AG04449 (cell line): ENCODE measurements around the gene MSX1.
A peak's percentile ranks its signal among the peaks of the same experiment; 100 is the strongest.

Experiments
- CTCF ChIA-PET: fragments of 350-600 bp; formaldehyde crosslinking; extraction: SDS; loops from one replicate; lab custom pipeline; 2021; ENCODE audit warnings: antibody characterized with exemption; lab: Yijun Ruan, JAX
- POLR2A ChIA-PET: fragments of 400-600, 350-600 bp; formaldehyde crosslinking; extraction: SDS; loops from one replicate; lab custom pipeline; 2020; ENCODE audit warnings: antibody characterized with exemption, inconsistent platforms; lab: Yijun Ruan, JAX
- DNase-seq: peaks from one replicate; pipeline ENCODE4 v3.0.0-alpha.2; 2010; ENCODE audit warnings: low read depth, low spot score
- H3K4me3 ChIP-seq: 2 replicates; pipeline ENCODE4 v1.5.1; 2011; ENCODE audit warnings: low read depth, mild to moderate bottlenecking, control low read depth, low read length
- TF ChIP-seq, protein P1 (sequence below): IDR thresholded peaks from one replicate; pipeline ENCODE4 v1.5.1; 2011; ENCODE audit warnings: mild to moderate bottlenecking, moderate library complexity, low read length, control low read depth, inconsistent platforms; ENCODE audit not compliant: insufficient read depth; ENCODE audit errors: missing control alignments

MSX1 gene

DNA sequence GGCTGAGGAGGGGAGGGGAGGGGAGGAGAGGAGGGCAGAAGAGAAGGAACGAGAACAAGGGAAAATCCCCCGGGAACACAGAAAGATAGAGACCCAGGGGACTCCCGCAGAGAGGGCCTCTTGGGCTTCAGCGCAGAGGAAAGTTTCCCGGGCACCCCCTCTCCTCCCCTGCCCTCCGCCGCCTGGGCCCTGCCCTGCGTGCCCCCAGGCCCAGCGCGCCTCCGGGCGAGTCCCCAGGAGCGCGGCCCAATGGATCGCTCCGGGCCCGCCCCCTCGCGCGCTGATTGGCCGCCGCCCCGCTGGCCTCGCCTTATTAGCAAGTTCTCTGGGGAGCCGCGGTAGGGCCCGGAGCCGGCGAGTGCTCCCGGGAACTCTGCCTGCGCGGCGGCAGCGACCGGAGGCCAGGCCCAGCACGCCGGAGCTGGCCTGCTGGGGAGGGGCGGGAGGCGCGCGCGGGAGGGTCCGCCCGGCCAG, at the start of gene MSX1:
Gene MSX1, plus strand, starts transcription at position 341 of the 474 bp plus-strand sequence. CDS start 235 bp downstream, outside the sequence.
- TF ChIP-seq, protein P1, sequence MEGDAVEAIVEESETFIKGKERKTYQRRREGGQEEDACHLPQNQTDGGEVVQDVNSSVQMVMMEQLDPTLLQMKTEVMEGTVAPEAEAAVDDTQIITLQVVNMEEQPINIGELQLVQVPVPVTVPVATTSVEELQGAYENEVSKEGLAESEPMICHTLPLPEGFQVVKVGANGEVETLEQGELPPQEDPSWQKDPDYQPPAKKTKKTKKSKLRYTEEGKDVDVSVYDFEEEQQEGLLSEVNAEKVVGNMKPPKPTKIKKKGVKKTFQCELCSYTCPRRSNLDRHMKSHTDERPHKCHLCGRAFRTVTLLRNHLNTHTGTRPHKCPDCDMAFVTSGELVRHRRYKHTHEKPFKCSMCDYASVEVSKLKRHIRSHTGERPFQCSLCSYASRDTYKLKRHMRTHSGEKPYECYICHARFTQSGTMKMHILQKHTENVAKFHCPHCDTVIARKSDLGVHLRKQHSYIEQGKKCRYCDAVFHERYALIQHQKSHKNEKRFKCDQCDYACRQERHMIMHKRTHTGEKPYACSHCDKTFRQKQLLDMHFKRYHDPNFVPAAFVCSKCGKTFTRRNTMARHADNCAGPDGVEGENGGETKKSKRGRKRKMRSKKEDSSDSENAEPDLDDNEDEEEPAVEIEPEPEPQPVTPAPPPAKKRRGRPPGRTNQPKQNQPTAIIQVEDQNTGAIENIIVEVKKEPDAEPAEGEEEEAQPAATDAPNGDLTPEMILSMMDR, result no peak
- POLR2A ChIA-PET, result interaction anchor here (0.6 to 1.1 kb wide), 2 partner anchors 98 to 967 kb away, joined by 3 read pairs; no protein-coding TSS in a partner anchor
- peak within 1 kb of the TSS; percentile 70 for H3K4me3 ChIP-seq
- CTCF ChIA-PET, result interaction anchor here (1.0 kb wide), 1 partner anchor 395 kb away, joined by 3 read pairs; no protein-coding TSS in a partner anchor
- no peak for DNase-seq

DNA sequence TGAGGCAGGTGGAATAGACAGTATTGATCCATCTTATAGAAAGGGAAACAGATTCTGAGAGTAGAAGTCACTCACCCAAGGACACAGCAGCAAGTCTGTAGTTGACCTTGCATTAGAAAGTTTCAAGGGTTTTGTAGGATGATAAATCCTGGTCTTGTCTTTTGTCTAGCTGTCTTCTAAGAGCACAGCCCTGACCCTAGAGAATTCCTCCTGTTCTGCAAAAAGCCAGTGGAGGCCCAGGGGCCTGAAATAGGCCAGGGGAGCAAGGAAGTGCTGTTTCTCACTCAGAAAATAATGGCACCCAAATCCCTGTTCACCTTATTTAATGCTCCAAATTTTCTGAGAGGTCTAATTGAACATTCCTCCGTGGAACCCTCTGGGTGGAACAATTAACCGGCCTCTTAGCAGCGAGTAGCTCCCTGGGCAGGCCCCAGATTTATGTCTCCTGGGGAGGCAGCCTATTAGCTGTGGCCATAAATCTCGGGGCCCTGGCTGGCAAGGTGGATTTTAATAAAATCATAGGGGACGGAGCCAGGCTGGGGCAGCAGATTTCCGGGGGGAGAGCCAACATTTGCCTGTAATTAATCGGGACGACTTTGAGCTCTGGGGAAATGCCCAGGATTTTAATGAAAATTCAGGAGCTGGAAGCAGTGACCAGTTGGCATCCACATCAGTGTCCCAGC, 49.2 kb upstream of the MSX1 start:
- no peak for DNase-seq
- POLR2A ChIA-PET, result no interaction called here
- no peak overlapping the region for H3K4me3 ChIP-seq
- TF ChIP-seq, protein P1, result no peak
- CTCF ChIA-PET, result interaction anchor here (1.7 kb wide), 1 partner anchor 9 kb away, joined by 5 read pairs; no protein-coding TSS in a partner anchor

DNA sequence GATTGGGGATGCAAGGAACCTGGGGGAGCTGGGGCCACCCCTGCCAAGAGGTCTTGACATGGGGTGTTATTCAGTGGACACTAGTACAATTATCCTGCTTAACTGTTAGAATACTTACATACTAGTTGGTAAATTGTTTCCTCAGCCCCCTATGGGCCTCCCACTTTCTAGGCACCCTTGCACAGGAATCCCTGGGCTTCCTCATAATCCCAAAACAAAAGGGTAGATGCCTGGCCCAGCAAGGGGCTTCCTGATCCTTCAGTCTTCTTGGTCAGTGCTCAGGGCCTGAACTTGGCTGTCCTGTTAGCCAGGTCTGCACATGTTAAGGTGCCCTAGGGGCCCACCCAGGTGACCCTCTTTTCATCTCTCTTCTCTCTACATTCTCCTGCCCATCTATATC, 48.7 kb upstream of the MSX1 start:
- TF ChIP-seq, protein P1, result no peak
- ChIA-PET CTCF (interaction anchor here (1.7 kb wide), 1 partner anchor 10 kb away, joined by 5 read pairs; no protein-coding TSS in a partner anchor), POLR2A (no interaction called here)
- no peak for DNase-seq
- H3K4me3 ChIP-seq, result no peak overlapping the region

DNA sequence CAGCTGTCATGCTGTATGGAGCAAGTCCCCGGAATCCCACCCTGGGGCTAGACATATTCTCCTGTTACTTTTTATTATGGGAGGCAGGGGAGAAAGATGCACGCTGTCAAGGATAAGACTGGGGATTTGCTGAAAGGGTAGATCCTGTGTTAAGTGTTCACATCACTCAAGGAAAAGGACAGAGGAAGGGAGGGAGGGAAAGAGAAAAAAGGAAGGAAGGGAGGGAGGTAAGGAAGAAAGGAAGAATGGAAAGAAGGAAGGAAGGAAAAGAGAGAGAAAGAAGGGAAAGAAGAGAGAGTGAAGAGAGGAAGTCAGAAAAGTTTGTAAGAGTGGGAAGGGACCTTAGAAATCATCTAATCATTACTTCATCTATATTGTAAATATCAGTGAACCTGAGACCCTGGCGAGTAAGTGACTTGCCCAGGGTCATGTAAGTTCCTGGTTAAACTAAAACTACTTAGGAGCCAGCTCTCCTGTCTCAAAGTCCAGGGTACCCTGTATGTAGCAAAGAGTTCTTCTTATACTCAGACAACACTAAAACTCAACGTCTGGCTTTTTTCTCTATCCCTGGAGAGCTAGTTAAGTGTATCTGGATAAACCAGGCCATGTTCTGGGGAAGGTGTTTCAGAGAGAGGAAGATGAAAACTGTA, 47.2 kb upstream of the MSX1 start:
- H3K4me3 ChIP-seq, result no peak overlapping the region
- DNase-seq, result no peak
- ChIA-PET POLR2A (no interaction called here), CTCF (no interaction called here)
- TF ChIP-seq, protein P1, result no peak

DNA sequence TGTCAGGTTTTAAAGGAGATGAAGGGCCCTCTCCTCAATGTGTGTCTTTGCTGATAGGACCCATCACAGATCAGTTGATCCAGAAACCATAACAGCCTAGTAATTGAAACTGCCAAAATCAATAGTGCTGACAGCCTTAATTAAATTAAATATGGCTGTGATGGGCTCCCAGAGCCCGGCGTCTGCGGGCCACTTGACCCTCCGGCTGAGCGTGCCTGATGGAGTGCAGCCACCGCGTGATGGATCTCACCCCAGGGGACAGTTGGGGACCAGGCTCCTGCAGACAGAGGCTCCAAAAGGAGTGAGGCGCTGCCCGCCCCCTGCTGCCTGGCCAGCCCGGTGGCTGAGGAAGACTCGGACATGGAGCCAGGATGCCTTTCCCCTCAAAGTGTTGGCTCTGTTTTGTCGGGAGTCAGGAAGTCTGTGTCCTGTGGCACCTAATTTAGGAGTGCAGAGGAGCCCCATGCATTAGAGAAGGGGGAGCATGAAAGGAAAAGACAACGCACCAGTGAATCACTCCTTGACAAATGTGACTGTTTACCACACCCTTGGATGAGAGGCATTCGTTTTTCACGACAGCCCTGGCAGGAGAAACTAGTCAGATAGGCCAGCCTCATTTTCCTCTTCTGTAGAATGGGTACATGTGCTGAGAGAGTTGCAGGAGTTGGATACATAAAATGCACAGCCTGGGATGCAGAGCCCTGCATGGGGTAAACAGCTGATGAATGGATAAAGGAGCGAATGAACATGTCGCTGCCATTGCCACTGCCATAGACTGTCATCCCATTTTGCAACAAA, 40.9 kb upstream of the MSX1 start:
- TF ChIP-seq, protein P1, result no peak
- DNase-seq, result no peak
- ChIA-PET CTCF (no interaction called here), POLR2A (no interaction called here)
- H3K4me3 ChIP-seq, result no peak overlapping the region

DNA sequence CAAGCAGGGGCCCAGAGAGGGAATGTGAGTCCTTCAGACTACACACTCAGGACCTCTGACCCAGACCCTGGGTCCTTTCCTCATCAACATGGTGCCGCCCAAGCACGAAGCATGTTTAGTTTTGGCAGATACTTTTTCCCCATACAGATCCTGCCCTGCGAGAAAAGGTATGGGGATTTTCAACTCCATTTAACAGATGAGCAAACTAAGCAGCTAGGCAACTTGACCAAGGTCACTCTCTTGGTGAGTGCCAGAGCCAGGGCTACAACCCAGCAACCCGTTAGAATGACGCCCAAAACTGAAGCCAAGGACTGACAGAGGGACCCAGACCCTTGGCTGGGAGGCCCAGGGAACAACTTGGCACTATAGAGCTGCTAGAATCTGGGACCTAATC, 40.3 kb upstream of the MSX1 start:
- TF ChIP-seq, protein P1, result no peak
- DNase-seq, result no peak
- ChIA-PET POLR2A (no interaction called here), CTCF (no interaction called here)
- H3K4me3 ChIP-seq, result no peak overlapping the region
